Nucleus accumbens (tissue), 56 donors: ENCODE results near the gene APLN.

Experiments used
- DNase-seq, 56 donors: peaks; one replicate each; lab custom pipeline; 2025; lab: John Stamatoyannopoulos, UW

The APLN gene

GRCh38 chrX:129654652-129655546 lies at the start of gene APLN:
Gene APLN (minus strand): TSS chrX:129654956. CDS start chrX:129654630, 326 bp downstream.
- peak in 46 of 56 donors; percentile 1 to 78 (median 42) for DNase-seq

- no peak for DNase-seq
Measured at GRCh38 chrX:129704491-129704890, 49.7 kb upstream of the APLN start.

- DNase-seq = peak in 37 of 56 donors; percentile 1 to 56 (median 26)
Measured at GRCh38 chrX:129701624-129702069, 46.9 kb upstream of the APLN start.

- no peak for DNase-seq
Measured at GRCh38 chrX:129700536-129700935, 45.8 kb upstream of the APLN start.

- DNase-seq = no peak
Measured at GRCh38 chrX:129698150-129698549, 43.4 kb upstream of the APLN start.

GRCh38 chrX:129697204-129697829 lies 42.6 kb upstream of the APLN start:
- no peak for DNase-seq

- no peak for DNase-seq
Measured at GRCh38 chrX:129696463-129697155, 41.9 kb upstream of the APLN start.

GRCh38 chrX:129695937-129696336 lies 41.2 kb upstream of the APLN start:
- no peak for DNase-seq

GRCh38 chrX:129695535-129695934 lies 40.8 kb upstream of the APLN start:
- no peak for DNase-seq

GRCh38 chrX:129694805-129695204 lies 40.0 kb upstream of the APLN start:
- DNase-seq = no peak

GRCh38 chrX:129693354-129693753 lies 38.6 kb upstream of the APLN start:
- no peak for DNase-seq

- DNase-seq = no peak
Measured at GRCh38 chrX:129690435-129690834, 35.7 kb upstream of the APLN start.

- DNase-seq = no peak
Measured at GRCh38 chrX:129689796-129690195, 35.0 kb upstream of the APLN start.

- no peak for DNase-seq
Measured at GRCh38 chrX:129688097-129688496, 33.3 kb upstream of the APLN start.

GRCh38 chrX:129686422-129686948 lies 31.7 kb upstream of the APLN start:
- peak in 19 of 56 donors; percentile 1 to 28 (median 6) for DNase-seq

GRCh38 chrX:129682979-129683378 lies 28.2 kb upstream of the APLN start:
- DNase-seq = no peak

GRCh38 chrX:129679901-129680300 lies 25.1 kb upstream of the APLN start:
- DNase-seq = no peak

- DNase-seq = peak in 14 of 56 donors; percentile 2 to 45 (median 21)
Measured at GRCh38 chrX:129678614-129679195, 23.9 kb upstream of the APLN start.

- no peak for DNase-seq
Measured at GRCh38 chrX:129667412-129667811, 12.7 kb upstream of the APLN start.

GRCh38 chrX:129665916-129666644 lies 11.3 kb upstream of the APLN start:
- no peak for DNase-seq
